Trophoblast cell (in vitro differentiated cells and primary cell): ENCODE measurements around the gene ATP1B2.

Experiments used
- DNase-seq, 2 donors: peaks; one replicate each; pipeline ENCODE4 v3.0.0-alpha.2; 2016
- H2AFZ ChIP-seq: 2 replicates; pipeline ENCODE4 v1.6.1; 2013; ENCODE audit warnings: low read length, moderate library complexity, mild to moderate bottlenecking; ENCODE audit not compliant: insufficient read depth, poor library complexity
- H2AK5ac ChIP-seq: 2 replicates; pipeline ENCODE4 v1.6.1; 2013; ENCODE audit warnings: mild to moderate bottlenecking, low read length
- H2BK120ac ChIP-seq: 2 replicates; pipeline ENCODE4 v1.6.1; 2013; ENCODE audit warnings: low read length, mild to moderate bottlenecking, moderate library complexity; ENCODE audit not compliant: insufficient read depth, poor library complexity
- H2BK12ac ChIP-seq: 2 replicates; pipeline ENCODE4 v1.6.1; 2013; ENCODE audit warnings: mild to moderate bottlenecking, low read length, moderate library complexity
- H2BK5ac ChIP-seq: 2 replicates; pipeline ENCODE4 v1.6.1; 2013; ENCODE audit warnings: low read length, low read depth, moderate library complexity, mild to moderate bottlenecking; ENCODE audit not compliant: poor library complexity
- H3K14ac ChIP-seq: 2 replicates; pipeline ENCODE4 v1.6.1; 2013; ENCODE audit warnings: mild to moderate bottlenecking, low read length
- H3K18ac ChIP-seq: 2 replicates; pipeline ENCODE4 v1.6.1; 2013; ENCODE audit warnings: mild to moderate bottlenecking, low read length
- H3K23ac ChIP-seq: 2 replicates; pipeline ENCODE4 v1.6.1; 2013; ENCODE audit warnings: low read length
- H3K27ac ChIP-seq: 2 replicates; pipeline ENCODE4 v1.5.1; 2013; ENCODE audit warnings: low read depth, mild to moderate bottlenecking, inconsistent platforms, low read length, moderate library complexity
- H3K27me3 ChIP-seq: 2 replicates; pipeline ENCODE4 v1.6.1; 2013; ENCODE audit warnings: inconsistent platforms, mild to moderate bottlenecking, low read length, moderate library complexity; ENCODE audit not compliant: insufficient read depth
- H3K36me3 ChIP-seq, 2 experiments: 1 replicate in 1 of 2; 2 replicates in 1 of 2; pipeline ENCODE4 v1.6.1; 2013; ENCODE audit warnings: low read length in 2 of 2, mild to moderate bottlenecking in 2 of 2, moderate library complexity in 1 of 2; ENCODE audit not compliant: insufficient read depth in 2 of 2, control insufficient read depth in 1 of 2
- H3K4ac ChIP-seq: 2 replicates; pipeline ENCODE4 v1.6.1; 2013; ENCODE audit warnings: low read depth, mild to moderate bottlenecking, low read length, moderate library complexity
- H3K4me1 ChIP-seq, 2 experiments: 1 replicate in 1 of 2; 2 replicates in 1 of 2; pipeline ENCODE4 v1.6.1; 2013; ENCODE audit warnings: low read length in 2 of 2, mild to moderate bottlenecking in 2 of 2, moderate library complexity in 1 of 2; ENCODE audit not compliant: insufficient read depth in 2 of 2, control insufficient read depth in 1 of 2
- H3K4me2 ChIP-seq: 2 replicates; pipeline ENCODE4 v1.6.1; 2013; ENCODE audit warnings: inconsistent platforms, mild to moderate bottlenecking, low read length, moderate library complexity
- H3K4me3 ChIP-seq: 2 replicates; pipeline ENCODE4 v1.5.1; 2013; ENCODE audit warnings: mild to moderate bottlenecking, low read depth, low read length, inconsistent platforms
- H3K79me1 ChIP-seq: one replicate; pipeline ENCODE4 v1.6.1; 2013; ENCODE audit warnings: low read length
- H3K79me2 ChIP-seq: 2 replicates; pipeline ENCODE4 v1.6.1; 2013; ENCODE audit warnings: low read length, mild to moderate bottlenecking; ENCODE audit not compliant: control insufficient read depth, insufficient read depth, poor library complexity
- H3K9ac ChIP-seq: 2 replicates; pipeline ENCODE4 v1.6.1; 2013; ENCODE audit warnings: mild to moderate bottlenecking, low read length
- H3K9me3 ChIP-seq: 2 replicates; pipeline ENCODE4 v1.6.1; 2013; ENCODE audit warnings: low read depth, mild to moderate bottlenecking, control low read depth, inconsistent platforms, low read length; ENCODE audit not compliant: insufficient read depth
- H4K12ac ChIP-seq: 2 replicates; pipeline ENCODE4 v1.6.1; 2013; ENCODE audit warnings: low read depth, mild to moderate bottlenecking, low read length, moderate library complexity
- H4K8ac ChIP-seq: 2 replicates; pipeline ENCODE4 v1.6.1; 2013; ENCODE audit warnings: low read depth, mild to moderate bottlenecking, low read length, moderate library complexity
- H4K91ac ChIP-seq: one replicate; pipeline ENCODE4 v1.6.1; 2013; ENCODE audit warnings: low read depth, mild to moderate bottlenecking, low read length, moderate library complexity
- WGBS: extraction: QIAGEN DNeasy Blood & Tissue Kit; methylation state at CpG from one replicate; pipeline ENCODE4 v1.1.7; 2013; ENCODE audit warnings: missing lambda C conversion rate; ENCODE audit not compliant: insufficient read length, insufficient coverage; ENCODE audit errors: extremely low coverage; 5-methylcytosine and 5-hydroxymethylcytosine counted together

ATP1B2 gene

DNA sequence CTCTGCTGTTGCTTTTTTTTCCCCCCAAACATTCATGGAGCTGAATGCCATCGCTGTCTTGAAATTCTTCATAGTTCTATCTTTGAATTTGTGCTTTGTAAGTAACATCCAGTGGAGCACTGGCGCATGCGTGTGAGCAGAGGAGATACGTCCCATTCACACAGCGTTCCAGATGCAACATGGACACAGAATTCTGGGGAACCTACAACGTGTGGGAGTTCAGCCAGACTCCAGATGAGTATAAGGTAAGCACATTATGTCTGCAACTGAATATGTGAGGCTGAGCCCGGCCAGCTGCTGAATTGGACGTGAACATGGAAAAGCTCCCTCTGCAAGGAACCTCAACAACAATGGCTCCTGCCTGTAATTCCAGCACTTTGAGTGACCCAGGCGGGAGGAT, 4.3 kb upstream of the ATP1B2 start:
- no peaks in the 10 kb centered on the region for H3K36me3 ChIP-seq
- no peak overlapping the region for H3K4ac ChIP-seq
- peaks cover under 1% of the 10 kb centered on the region for H3K9me3 ChIP-seq
- no peak overlapping the region for H2BK5ac ChIP-seq
- H2AK5ac ChIP-seq, result no peak overlapping the region
- H3K79me2 ChIP-seq, result no peaks in the 10 kb centered on the region
- no peak overlapping the region for H3K23ac ChIP-seq
- H2AFZ ChIP-seq, result no peak overlapping the region
- DNase-seq, result no peak
- H3K18ac ChIP-seq, result no peak overlapping the region
- no peak overlapping the region for H3K4me3 ChIP-seq
- no peak overlapping the region for H4K91ac ChIP-seq
- H4K12ac ChIP-seq, result no peak overlapping the region
- H2BK12ac ChIP-seq, result no peak overlapping the region
- no peaks in the 10 kb centered on the region for H3K79me1 ChIP-seq
- no peak overlapping the region for H3K4me2 ChIP-seq
- peaks cover 5 to 6% of the 10 kb centered on the region in 2 experiments for H3K4me1 ChIP-seq
- no peak overlapping the region for H3K27ac ChIP-seq
- no peak overlapping the region for H3K14ac ChIP-seq
- no CpG with 5 or more reads among the region's 9 CpGs for WGBS
- H3K9ac ChIP-seq, result no peak overlapping the region
- peaks cover 8% of the 10 kb centered on the region for H3K27me3 ChIP-seq
- no peak overlapping the region for H2BK120ac ChIP-seq
- H4K8ac ChIP-seq, result no peak overlapping the region

DNA sequence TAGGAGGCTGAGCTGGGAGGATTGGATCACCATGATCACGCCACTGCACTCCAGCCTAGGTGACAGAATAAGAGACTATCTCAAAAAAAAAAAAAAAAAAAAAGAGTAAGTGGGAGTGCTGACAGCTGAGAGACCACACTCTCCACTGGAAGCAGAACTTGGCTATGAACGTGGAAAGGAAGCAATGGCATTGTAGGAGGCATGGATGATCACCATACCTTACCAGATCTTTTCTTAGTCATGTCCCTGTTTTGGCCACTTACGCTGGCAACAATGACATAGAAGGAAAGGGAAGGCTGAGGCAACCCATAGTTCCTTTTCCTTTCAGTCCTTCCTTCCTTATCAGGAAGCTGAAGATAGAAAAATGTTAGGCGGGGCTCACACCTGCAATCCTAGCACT, 3.7 kb upstream of the ATP1B2 start:
- Histone ChIP-seq H3K23ac (no peak overlapping the region), H3K14ac (no peak overlapping the region), H4K8ac (no peak overlapping the region), H3K36me3 (no peaks in the 10 kb centered on the region), H3K4ac (no peak overlapping the region), H3K4me3 (no peak overlapping the region), H3K79me1 (no peaks in the 10 kb centered on the region), H3K4me2 (no peak overlapping the region), H3K27me3 (peaks cover 14% of the 10 kb centered on the region), H2AK5ac (no peak overlapping the region), H3K18ac (no peak overlapping the region), H3K79me2 (no peaks in the 10 kb centered on the region), H4K91ac (no peak overlapping the region), H2AFZ (no peak overlapping the region), H3K9me3 (peaks cover 5% of the 10 kb centered on the region), H3K4me1 (peaks cover 7 to 8% of the 10 kb centered on the region in 2 experiments), H2BK5ac (no peak overlapping the region), H2BK12ac (no peak overlapping the region), H3K9ac (no peak overlapping the region), H4K12ac (no peak overlapping the region), H2BK120ac (no peak overlapping the region), H3K27ac (no peak overlapping the region)
- no peak for DNase-seq
- WGBS, result no CpG with 5 or more reads among the region's 4 CpGs

DNA sequence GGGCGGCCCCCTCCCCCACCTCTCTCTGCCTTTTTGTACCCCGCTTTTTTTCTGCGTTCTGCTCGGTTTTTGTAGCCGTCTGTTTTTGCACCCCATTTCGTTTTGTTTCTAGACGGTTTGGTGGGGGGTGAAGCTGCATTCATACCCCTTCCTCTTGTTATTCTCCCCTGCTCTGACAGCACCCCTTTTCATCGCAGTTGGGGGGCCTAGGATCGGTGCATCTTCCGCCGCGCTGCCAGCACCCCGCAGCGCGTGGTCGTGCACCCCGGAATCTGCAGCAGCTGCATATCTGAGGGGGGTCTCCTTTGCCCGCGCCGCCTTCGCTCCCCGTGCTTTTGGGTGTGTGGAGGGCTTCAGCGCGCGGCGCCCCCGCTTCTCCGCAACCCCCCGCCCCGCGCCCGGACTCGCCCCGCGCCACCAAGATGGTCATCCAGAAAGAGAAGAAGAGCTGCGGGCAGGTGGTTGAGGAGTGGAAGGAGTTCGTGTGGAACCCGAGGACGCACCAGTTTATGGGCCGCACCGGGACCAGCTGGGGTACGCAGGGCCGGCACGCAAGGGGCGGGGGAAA, 455 bp downstream of the ATP1B2 start:
- Histone ChIP-seq H2BK5ac (no peak overlapping the region), H3K9ac (no peak overlapping the region), H3K79me2 (no peaks in the 10 kb centered on the region), H3K23ac (no peak overlapping the region), H4K8ac (no peak overlapping the region), H2AFZ (peak overlapping the region; percentile 35), H3K4me3 (peak overlapping the region; percentile 23), H2BK12ac (no peak overlapping the region), H3K18ac (no peak overlapping the region), H3K36me3 (peaks cover 0 to 2% of the 10 kb centered on the region in 2 experiments), H4K91ac (no peak overlapping the region), H3K4me2 (peak overlapping the region; percentile 72), H3K9me3 (peaks cover 17% of the 10 kb centered on the region), H3K27me3 (peaks cover 29% of the 10 kb centered on the region), H4K12ac (no peak overlapping the region), H3K79me1 (no peaks in the 10 kb centered on the region), H2BK120ac (no peak overlapping the region), H3K27ac (no peak overlapping the region), H3K4me1 (peaks cover 7 to 8% of the 10 kb centered on the region in 2 experiments), H3K4ac (no peak overlapping the region), H3K14ac (no peak overlapping the region), H2AK5ac (no peak overlapping the region)
- DNase-seq, result no peak
- WGBS, result no CpG with 5 or more reads among the region's 45 CpGs

DNA sequence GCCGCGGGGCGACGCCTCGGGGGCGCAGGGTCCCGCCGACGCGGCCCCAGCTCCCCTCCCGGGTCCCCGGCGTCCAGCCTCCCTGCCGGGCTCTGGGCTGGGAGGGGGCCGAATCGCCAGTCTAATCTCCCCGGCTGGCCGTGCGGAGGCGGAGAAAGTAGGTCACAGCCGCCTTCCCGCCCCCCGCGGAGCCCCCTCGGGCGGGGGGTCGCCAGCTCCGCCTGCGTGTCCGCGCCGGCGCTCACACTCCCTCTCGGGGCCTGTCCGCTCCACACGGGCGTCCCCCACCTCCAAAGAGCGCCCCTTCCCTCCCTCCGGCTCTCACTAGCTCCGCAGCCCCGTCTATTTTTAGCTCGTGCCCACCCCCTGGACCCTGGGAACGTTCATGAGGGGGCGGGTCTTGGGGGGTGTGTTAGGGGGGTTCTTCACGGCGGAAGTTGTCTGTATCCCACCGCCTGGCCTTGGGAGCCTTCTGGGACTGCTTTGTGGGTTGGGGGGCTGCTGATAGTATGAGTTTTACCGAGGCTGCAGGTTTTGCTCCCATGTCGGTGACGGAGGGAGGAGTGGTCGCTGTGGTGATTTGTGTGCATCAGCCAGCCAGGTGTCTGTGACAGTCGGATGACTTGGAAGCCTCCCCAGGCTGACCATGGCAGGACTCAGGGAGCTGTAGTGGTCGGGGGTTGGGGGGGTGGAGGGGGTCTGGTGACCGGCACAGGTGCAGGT, 1.1 kb downstream of the ATP1B2 start:
- H3K9ac ChIP-seq, result no peak overlapping the region
- H3K27ac ChIP-seq, result no peak overlapping the region
- H3K23ac ChIP-seq, result no peak overlapping the region
- DNase-seq, result no peak
- H3K27me3 ChIP-seq, result peaks cover 29% of the 10 kb centered on the region
- H3K14ac ChIP-seq, result no peak overlapping the region
- H2AFZ ChIP-seq, result no peak overlapping the region
- H2BK12ac ChIP-seq, result no peak overlapping the region
- H3K36me3 ChIP-seq, result peaks cover 0 to 2% of the 10 kb centered on the region in 2 experiments
- H3K4me1 ChIP-seq, result peaks cover 7 to 9% of the 10 kb centered on the region in 2 experiments
- WGBS, result no CpG with 5 or more reads among the region's 54 CpGs
- H2BK5ac ChIP-seq, result no peak overlapping the region
- H3K18ac ChIP-seq, result no peak overlapping the region
- H3K79me2 ChIP-seq, result no peaks in the 10 kb centered on the region
- no peak overlapping the region for H2AK5ac ChIP-seq
- H4K91ac ChIP-seq, result no peak overlapping the region
- H2BK120ac ChIP-seq, result no peak overlapping the region
- H3K4ac ChIP-seq, result no peak overlapping the region
- H4K12ac ChIP-seq, result no peak overlapping the region
- H4K8ac ChIP-seq, result no peak overlapping the region
- peaks cover 17% of the 10 kb centered on the region for H3K9me3 ChIP-seq
- no peaks in the 10 kb centered on the region for H3K79me1 ChIP-seq
- no peak overlapping the region for H3K4me3 ChIP-seq
- H3K4me2 ChIP-seq, result peak overlapping the region; percentile 72
